ENCODE results near the gene SIPA1.
"Not testable (repeated sequence)": the region's sequence is repeated elsewhere in the genome, so short reads cannot be mapped to it uniquely, and the experiment has no call there.

The SIPA1 gene

GRCh38 chr11:65672180-65672860 lies 34.4 kb downstream of the SIPA1 start:
- no peak overlapping the region for H3K27ac ChIP-seq (ENCODE audit: low read depth, low read length)
- no peaks in the 10 kb centered on the region for H3K36me3 ChIP-seq (ENCODE audit: control insufficient read depth, insufficient read depth, low read length)
- no peaks in the 10 kb centered on the region for H3K9me3 ChIP-seq (ENCODE audit: control insufficient read depth, insufficient read depth, low read depth, low read length)
- H3K4me3 ChIP-seq (ENCODE audit: low read depth, low read length), result no peak overlapping the region
- H3K4me1 ChIP-seq (ENCODE audit: control insufficient read depth, insufficient read depth, low read length), result no peaks in the 10 kb centered on the region
- no peak overlapping the region for H3K9ac ChIP-seq (ENCODE audit: low read length)
- H3K27me3 ChIP-seq (ENCODE audit: control insufficient read depth, insufficient read depth, low read length), result no peaks in the 10 kb centered on the region

GRCh38 chr11:65672982-65673381 lies 35.1 kb downstream of the SIPA1 start:
- Histone ChIP-seq H3K4me3 (ENCODE audit: low read depth, low read length) (no peak overlapping the region), H3K36me3 (ENCODE audit: control insufficient read depth, insufficient read depth, low read length) (no peaks in the 10 kb centered on the region), H3K27ac (ENCODE audit: low read depth, low read length) (no peak overlapping the region), H3K27me3 (ENCODE audit: control insufficient read depth, insufficient read depth, low read length) (no peaks in the 10 kb centered on the region), H3K9ac (ENCODE audit: low read length) (no peak overlapping the region), H3K4me1 (ENCODE audit: control insufficient read depth, insufficient read depth, low read length) (no peaks in the 10 kb centered on the region), H3K9me3 (ENCODE audit: control insufficient read depth, insufficient read depth, low read depth, low read length) (no peaks in the 10 kb centered on the region)

GRCh38 chr11:65680192-65680743 lies 42.4 kb downstream of the SIPA1 start:
- Histone ChIP-seq H3K27ac (ENCODE audit: low read depth, low read length) (no peak overlapping the region), H3K36me3 (ENCODE audit: control insufficient read depth, insufficient read depth, low read length) (no peaks in the 10 kb centered on the region), H3K4me1 (ENCODE audit: control insufficient read depth, insufficient read depth, low read length) (no peaks in the 10 kb centered on the region), H3K9ac (ENCODE audit: low read length) (no peak overlapping the region), H3K9me3 (ENCODE audit: control insufficient read depth, insufficient read depth, low read depth, low read length) (no peaks in the 10 kb centered on the region), H3K27me3 (ENCODE audit: control insufficient read depth, insufficient read depth, low read length) (no peaks in the 10 kb centered on the region; the same call in 1 of the 2 replicates), H3K4me3 (ENCODE audit: low read depth, low read length) (no peak overlapping the region)

- not testable (repeated sequence) for H3K36me3 ChIP-seq (ENCODE audit: control insufficient read depth, insufficient read depth, low read length); H3K4me3 ChIP-seq (ENCODE audit: low read depth, low read length); H3K4me1 ChIP-seq (ENCODE audit: control insufficient read depth, insufficient read depth, low read length); H3K27me3 ChIP-seq (ENCODE audit: control insufficient read depth, insufficient read depth, low read length); H3K27ac ChIP-seq (ENCODE audit: low read depth, low read length); H3K9me3 ChIP-seq (ENCODE audit: control insufficient read depth, insufficient read depth, low read depth, low read length); H3K9ac ChIP-seq (ENCODE audit: low read length)
Observed at GRCh38 chr11:65683480-65683879, 45.6 kb downstream of the SIPA1 start.

GRCh38 chr11:65685981-65686380 lies 48.1 kb downstream of the SIPA1 start:
- Histone ChIP-seq H3K27me3 (ENCODE audit: control insufficient read depth, insufficient read depth, low read length) (no peaks in the 10 kb centered on the region; the same call in 1 of the 2 replicates), H3K4me1 (ENCODE audit: control insufficient read depth, insufficient read depth, low read length) (no peaks in the 10 kb centered on the region), H3K9ac (ENCODE audit: low read length) (no peak overlapping the region), H3K27ac (ENCODE audit: low read depth, low read length) (no peak overlapping the region), H3K36me3 (ENCODE audit: control insufficient read depth, insufficient read depth, low read length) (no peaks in the 10 kb centered on the region), H3K9me3 (ENCODE audit: control insufficient read depth, insufficient read depth, low read depth, low read length) (no peaks in the 10 kb centered on the region), H3K4me3 (ENCODE audit: low read depth, low read length) (no peak overlapping the region)

- H3K4me3 ChIP-seq (ENCODE audit: low read depth, low read length); H3K36me3 ChIP-seq (ENCODE audit: control insufficient read depth, insufficient read depth, low read length): not testable (repeated sequence)
Observed at GRCh38 chr11:65691847-65692246, 53.9 kb downstream of the SIPA1 start.

GRCh38 chr11:65692367-65692766 lies 54.5 kb downstream of the SIPA1 start:
- H3K27me3 ChIP-seq (ENCODE audit: control insufficient read depth, insufficient read depth, low read length), result no peaks in the 10 kb centered on the region
- peaks cover 4% of the 10 kb centered on the region; the same call in 1 of the 2 replicates for H3K4me1 ChIP-seq (ENCODE audit: control insufficient read depth, insufficient read depth, low read length)
- no peaks in the 10 kb centered on the region for H3K9me3 ChIP-seq (ENCODE audit: control insufficient read depth, insufficient read depth, low read depth, low read length)
- no peak overlapping the region for H3K27ac ChIP-seq (ENCODE audit: low read depth, low read length)
- no peak overlapping the region for H3K9ac ChIP-seq (ENCODE audit: low read length)
- H3K4me3 ChIP-seq (ENCODE audit: low read depth, low read length), result no peak overlapping the region
- H3K36me3 ChIP-seq (ENCODE audit: control insufficient read depth, insufficient read depth, low read length), result no peaks in the 10 kb centered on the region

More at GRCh38 chr11:65691847-65692246, 53.9 kb downstream of the SIPA1 start:
- not testable (repeated sequence) for H3K27me3 ChIP-seq (ENCODE audit: control insufficient read depth, insufficient read depth, low read length); H3K27ac ChIP-seq (ENCODE audit: low read depth, low read length); H3K9ac ChIP-seq (ENCODE audit: low read length); H3K9me3 ChIP-seq (ENCODE audit: control insufficient read depth, insufficient read depth, low read depth, low read length); H3K4me1 ChIP-seq (ENCODE audit: control insufficient read depth, insufficient read depth, low read length)

- no peaks in the 10 kb centered on the region for H3K36me3 ChIP-seq (ENCODE audit: control insufficient read depth, insufficient read depth, low read length)
- no peak overlapping the region for H3K27ac ChIP-seq (ENCODE audit: low read depth, low read length)
- no peak overlapping the region for H3K4me3 ChIP-seq (ENCODE audit: low read depth, low read length)
- peaks cover 4% of the 10 kb centered on the region; the same call in 1 of the 2 replicates for H3K4me1 ChIP-seq (ENCODE audit: control insufficient read depth, insufficient read depth, low read length)
- peaks cover 4% of the 10 kb centered on the region; the same call in 1 of the 2 replicates for H3K9me3 ChIP-seq (ENCODE audit: control insufficient read depth, insufficient read depth, low read depth, low read length)
- no peak overlapping the region for H3K9ac ChIP-seq (ENCODE audit: low read length)
- H3K27me3 ChIP-seq (ENCODE audit: control insufficient read depth, insufficient read depth, low read length), result 0 out of 2 replicates have a peak, but pooled peaks cover 3% of the 10 kb centered on the region
Observed at GRCh38 chr11:65695459-65696241, 57.7 kb downstream of the SIPA1 start.

- Histone ChIP-seq H3K27ac (ENCODE audit: low read depth, low read length) (no peak overlapping the region), H3K27me3 (ENCODE audit: control insufficient read depth, insufficient read depth, low read length) (0 out of 2 replicates have a peak, but pooled peaks cover 3% of the 10 kb centered on the region), H3K4me3 (ENCODE audit: low read depth, low read length) (no peak overlapping the region), H3K36me3 (ENCODE audit: control insufficient read depth, insufficient read depth, low read length) (no peaks in the 10 kb centered on the region), H3K9ac (ENCODE audit: low read length) (no peak overlapping the region), H3K9me3 (ENCODE audit: control insufficient read depth, insufficient read depth, low read depth, low read length) (peaks cover 4% of the 10 kb centered on the region; the same call in 1 of the 2 replicates), H3K4me1 (ENCODE audit: control insufficient read depth, insufficient read depth, low read length) (peaks cover 4% of the 10 kb centered on the region; the same call in 1 of the 2 replicates)
Observed at GRCh38 chr11:65696802-65697552, 59.1 kb downstream of the SIPA1 start.

- H3K36me3 ChIP-seq (ENCODE audit: control insufficient read depth, insufficient read depth, low read length), result no peaks in the 10 kb centered on the region
- no peak overlapping the region for H3K27ac ChIP-seq (ENCODE audit: low read depth, low read length)
- no peak overlapping the region for H3K4me3 ChIP-seq (ENCODE audit: low read depth, low read length)
- no peak overlapping the region for H3K9ac ChIP-seq (ENCODE audit: low read length)
- no peaks in the 10 kb centered on the region for H3K4me1 ChIP-seq (ENCODE audit: control insufficient read depth, insufficient read depth, low read length)
- H3K27me3 ChIP-seq (ENCODE audit: control insufficient read depth, insufficient read depth, low read length), result 0 out of 2 replicates have a peak, but pooled peaks cover 3% of the 10 kb centered on the region
- peaks cover 4% of the 10 kb centered on the region; the same call in 1 of the 2 replicates for H3K9me3 ChIP-seq (ENCODE audit: control insufficient read depth, insufficient read depth, low read depth, low read length)
Observed at GRCh38 chr11:65698205-65698604, 60.3 kb downstream of the SIPA1 start.

Data from HUES6 (cell line).